Central memory CD4-positive, alpha-beta T cell (primary cell): Measurements from ENCODE around the gene USP35.
"Not testable (repeated sequence)": the region's sequence is repeated elsewhere in the genome, so short reads cannot be mapped to it uniquely, and the experiment has no call there.

Experiments used
- DNase-seq: peaks from one replicate; pipeline ENCODE4 v3.0.0; 2022

USP35 gene

DNA sequence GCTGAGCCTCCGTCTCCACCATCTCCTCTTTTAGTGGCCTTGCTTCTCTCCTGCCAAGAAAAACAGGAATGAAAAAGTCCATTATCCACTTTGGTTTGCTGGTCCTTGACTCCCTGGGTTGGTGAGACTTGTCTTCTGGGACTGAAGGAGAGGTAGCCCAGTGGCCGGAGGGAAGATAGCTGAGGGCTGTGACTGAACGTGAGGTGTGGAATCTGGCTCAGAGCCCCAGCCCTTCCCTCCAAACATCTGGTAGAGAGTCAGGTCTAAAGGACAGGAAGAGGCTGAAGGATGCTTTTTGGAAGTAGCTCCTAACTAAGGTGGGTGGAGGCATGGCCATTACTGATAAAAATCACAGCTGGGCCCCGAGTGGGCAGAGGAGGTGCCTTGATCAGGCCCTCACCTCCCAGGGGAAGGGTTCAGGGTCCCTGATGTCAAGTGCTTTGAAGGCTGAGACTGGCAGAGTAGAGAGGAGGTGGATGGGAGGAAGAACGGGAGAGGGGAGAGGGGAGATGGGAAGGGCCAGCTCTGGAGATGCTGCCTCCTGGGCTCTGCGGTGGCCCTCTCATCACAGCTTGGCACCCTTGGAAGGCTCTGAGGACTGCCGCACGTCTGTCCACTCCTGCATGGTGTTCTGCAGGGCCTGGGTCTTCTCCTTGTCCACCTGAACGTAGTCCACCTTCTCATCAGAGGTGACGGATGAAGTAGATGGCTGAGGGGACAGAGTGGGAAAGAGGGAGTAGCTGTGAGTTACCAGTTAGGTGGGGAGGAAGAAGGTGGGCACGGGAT is 30.2 kb downstream of the USP35 start:
- no peak for DNase-seq

DNA sequence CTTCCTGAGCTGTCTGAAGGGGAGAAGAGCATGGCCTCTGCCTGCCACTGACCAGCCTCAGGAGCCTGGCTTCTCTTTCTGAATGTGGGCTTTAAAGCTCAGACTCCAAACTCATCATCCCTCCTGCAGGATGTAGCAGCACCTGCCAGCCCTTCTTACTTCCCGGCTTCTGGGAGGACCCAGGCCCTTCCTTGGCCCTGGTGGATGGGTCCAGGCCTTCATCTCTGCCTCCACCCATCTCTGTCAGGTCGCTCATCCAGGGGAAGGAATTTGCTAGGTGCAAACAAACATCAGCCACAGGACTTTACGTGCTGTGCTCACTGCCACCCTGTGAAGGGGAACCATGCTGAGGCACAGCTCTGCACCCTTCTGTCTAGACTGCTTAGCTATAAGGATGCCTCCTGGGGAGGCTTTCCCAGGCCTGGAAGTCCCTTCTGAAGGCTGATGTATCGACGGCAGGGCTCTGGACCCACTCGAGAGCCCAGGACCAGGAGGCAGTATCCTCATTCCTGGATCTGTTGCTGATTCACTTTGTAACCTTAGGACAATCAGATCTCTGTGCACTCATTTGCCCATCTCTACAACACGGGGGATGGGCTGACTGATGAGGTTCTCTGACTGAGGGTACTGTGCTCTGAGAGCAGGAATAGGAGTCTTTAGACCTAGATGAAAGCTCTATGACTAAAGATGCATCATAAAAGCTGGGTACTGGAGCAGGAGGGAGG is 30.9 kb downstream of the USP35 start:
- DNase-seq = no peak

DNA sequence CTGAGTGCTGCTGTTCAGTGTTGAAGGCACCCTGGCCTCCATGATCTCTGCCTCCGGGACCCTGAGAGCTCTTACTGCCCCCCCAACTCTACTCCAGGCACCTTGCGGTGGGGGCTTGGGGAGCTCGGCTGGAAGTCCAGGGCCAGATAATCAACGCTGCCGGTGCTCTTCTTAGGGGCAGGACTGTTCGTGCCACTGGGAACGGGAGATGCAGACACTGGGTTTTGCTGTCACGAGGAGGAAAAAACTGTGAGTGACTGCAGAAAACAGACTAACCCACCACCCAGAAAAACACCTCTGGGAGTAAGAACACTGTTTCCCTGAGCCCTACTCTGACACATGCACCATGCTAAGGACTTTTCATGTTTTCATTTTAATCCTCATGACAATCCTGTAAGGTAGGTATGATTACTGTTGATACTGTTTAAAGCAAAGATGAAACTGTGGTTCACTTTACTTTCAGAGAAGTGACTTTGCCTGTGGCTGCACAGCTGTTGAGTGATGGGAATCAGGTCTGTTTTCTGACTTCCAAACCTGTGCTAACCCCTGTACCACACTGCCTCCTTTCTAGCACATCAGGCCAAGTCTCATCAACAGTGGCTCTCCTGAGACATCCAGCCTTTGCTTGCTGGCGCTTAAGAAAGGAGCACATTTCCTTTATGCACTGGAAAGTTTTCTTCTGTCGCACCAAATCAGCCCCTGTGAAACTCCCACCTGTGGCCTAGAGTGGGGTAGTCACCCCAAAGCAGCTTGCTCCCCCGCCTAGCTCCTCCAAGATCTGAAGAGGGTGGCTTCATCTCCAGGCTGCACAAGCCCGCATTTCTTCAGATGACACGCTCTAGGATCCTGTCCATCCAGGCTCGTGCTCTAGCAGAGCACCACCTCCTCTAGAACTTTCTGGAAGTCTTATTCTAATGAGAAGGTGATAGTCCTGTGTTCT is 31.8 kb downstream of the USP35 start:
- no peak for DNase-seq

GRCh38 chr11:78221396-78222315 is 32.9 kb downstream of the USP35 start:
- no peak for DNase-seq

GRCh38 chr11:78222726-78223125 is 34.0 kb downstream of the USP35 start:
- DNase-seq = not testable (repeated sequence)

GRCh38 chr11:78223320-78223954 is 34.7 kb downstream of the USP35 start:
- no peak for DNase-seq

- DNase-seq = no peak
Observed at GRCh38 chr11:78224506-78224905, 35.8 kb downstream of the USP35 start.

- DNase-seq = no peak
Observed at GRCh38 chr11:78224906-78225420, 36.2 kb downstream of the USP35 start.

GRCh38 chr11:78226684-78227680 is 38.3 kb downstream of the USP35 start:
- no peak for DNase-seq

GRCh38 chr11:78227921-78228320 is 39.2 kb downstream of the USP35 start:
- no peak for DNase-seq

- no peak for DNase-seq
Observed at GRCh38 chr11:78228467-78228866, 39.7 kb downstream of the USP35 start.

GRCh38 chr11:78229106-78229505 is 40.4 kb downstream of the USP35 start:
- no peak for DNase-seq

DNA sequence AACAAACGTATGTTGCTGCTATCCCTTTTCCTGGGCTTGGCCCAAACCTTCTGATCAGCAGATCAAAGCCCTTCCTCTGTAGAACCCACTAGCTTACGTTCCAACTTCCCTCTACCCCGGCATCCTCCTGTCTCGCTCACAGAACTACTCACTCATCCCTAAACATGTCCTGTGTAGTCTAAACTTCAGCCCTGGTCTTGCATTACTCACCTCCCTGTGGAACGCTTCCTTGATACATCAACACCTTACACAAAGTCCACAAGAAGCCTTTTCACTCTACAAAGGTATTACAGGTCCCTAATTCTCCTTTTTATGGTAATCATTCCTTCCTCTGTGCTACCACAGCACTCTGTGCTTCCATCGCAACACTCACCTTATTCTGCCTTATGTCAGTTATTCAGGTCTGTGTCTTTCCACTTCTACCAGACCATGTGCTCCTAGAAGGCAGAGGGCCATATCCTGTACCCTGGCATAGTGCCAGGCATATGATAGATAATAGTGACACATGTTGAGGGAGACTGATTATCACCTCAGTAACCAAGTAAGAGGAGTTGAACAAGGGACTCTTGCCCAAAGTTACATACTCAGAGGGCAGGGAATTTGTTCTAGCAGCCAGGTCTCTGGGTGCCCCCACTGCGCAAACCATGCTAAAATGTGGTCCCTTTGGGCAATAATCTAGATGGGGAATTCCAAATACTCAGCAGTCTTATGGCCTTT is 41.6 kb downstream of the USP35 start:
- DNase-seq = no peak

DNA sequence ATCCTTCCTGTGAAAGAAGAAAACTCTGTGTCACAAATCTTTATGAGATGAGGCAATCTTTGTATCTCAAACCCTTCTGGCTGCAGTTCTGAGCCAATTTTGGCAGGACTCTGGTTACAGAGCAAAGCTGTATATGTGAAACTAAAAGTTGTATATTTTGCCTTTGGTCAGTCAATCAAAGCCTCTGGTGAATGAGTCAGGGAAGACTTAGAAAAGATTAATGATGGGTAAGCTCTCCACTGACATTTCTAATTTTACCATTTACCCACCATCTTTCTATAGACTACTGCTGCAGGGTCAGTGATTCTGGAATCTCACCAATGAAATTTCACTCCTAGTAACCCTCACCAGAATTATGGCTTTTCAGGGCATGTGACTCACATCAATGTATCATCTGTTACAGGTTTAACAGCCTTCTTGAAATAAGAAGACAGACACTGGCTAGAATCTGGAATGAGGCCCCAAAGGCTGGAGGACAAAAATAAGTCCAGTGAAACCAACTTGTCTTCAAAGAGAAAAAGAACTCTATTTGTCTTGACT is 43.3 kb downstream of the USP35 start:
- no peak for DNase-seq

- DNase-seq = not testable (repeated sequence)
Observed at GRCh38 chr11:78233046-78233445, 44.3 kb downstream of the USP35 start.

DNA sequence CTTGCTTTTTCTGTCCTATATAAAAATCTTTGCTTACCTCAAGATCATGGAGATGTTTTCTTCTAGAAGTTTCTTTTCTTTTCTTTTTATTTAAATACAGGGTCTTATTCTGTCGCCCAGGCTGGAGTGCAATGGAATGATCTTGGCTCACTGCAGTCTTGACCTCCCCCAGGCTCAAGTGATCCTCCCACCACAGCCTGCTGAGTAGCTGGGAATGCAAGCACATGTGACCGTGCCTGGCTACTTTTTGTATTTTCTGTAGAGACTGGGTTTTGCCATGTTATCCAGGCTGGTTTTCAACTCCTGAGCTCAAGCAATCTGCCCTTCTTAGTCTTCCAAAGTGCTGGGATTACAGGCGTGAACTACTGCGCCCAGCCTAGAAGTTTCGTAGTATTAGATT is 45.3 kb downstream of the USP35 start:
- DNase-seq = no peak

- no peak for DNase-seq
Observed at GRCh38 chr11:78237293-78238046, 48.8 kb downstream of the USP35 start.

GRCh38 chr11:78239781-78240180 is 51.1 kb downstream of the USP35 start:
- DNase-seq = no peak
